ENCODE measurements around the gene NOTUM.

NOTUM gene

DNA sequence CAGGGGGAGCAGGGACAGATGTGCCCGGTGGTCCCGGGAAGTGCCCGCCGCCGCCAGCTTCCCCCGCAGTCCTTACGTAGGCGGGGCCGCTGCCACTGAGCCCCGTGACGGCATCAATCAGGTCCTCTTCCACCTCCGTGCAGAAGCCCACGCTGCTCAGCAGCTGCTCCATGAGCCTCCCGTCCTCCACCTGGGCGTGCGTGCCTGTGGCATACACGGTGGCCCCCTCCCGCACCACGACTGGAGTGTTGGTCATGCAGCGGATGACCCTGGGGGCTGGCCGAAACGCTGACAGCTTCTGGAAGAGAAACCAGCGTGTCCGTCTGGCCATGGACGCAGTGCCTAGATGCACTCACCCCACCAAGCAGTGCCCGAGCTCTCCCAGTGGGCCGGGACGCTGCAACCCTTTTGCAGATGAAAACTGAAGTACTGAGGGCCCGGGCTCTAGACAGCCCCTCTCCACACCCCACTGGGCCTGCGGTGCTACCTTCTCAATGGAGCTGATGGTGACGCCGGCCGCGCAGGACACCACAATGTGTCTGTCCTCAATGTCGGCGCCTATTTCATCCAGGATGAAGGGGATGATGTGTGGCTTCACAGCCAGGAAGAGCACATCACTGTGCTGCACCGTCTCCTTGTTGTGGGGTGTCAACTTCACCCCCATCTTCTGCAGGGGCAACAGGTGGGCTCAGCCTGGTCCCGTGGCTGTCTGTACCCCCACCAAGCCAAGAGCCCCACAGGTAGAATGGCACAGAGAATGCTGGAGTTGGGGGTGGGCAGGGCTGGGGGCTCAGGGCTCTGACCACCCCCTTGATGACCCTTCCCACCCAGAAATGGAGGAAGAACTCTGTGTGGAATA, 25.9 kb downstream of the NOTUM start:
- no peak for DNase-seq

DNA sequence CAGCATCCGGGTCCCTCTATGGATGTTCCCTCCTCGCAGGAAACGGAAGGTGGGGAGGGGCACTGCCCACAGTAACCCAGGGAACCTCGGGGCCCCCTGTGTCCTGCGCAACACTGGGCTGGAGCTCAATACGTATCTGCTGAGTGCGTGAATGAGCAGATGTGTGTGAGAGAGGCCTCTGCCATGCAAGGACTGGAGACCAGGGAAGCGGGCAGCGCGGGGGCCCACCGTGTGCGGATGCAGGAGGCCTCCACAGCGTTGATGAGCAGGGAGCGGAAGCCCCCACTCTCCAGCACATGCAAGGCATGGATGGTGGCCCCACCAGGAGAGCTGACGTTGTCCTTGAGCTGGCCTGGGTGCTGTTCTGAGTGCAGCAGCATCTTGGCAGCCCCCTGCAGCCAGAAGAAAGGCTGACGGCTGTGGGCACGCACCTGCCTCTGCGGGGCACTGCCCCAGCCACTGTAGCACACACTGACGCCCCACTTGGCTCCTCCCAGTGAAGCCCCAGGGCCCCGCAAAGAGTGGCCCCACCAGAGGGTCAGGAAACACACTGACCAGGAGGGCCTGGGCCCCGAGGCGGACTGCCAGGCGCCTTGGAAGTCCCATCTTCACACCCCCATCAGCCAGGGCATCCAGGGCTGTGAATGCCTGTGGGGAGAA, 26.8 kb downstream of the NOTUM start:
- DNase-seq, result no peak

DNA sequence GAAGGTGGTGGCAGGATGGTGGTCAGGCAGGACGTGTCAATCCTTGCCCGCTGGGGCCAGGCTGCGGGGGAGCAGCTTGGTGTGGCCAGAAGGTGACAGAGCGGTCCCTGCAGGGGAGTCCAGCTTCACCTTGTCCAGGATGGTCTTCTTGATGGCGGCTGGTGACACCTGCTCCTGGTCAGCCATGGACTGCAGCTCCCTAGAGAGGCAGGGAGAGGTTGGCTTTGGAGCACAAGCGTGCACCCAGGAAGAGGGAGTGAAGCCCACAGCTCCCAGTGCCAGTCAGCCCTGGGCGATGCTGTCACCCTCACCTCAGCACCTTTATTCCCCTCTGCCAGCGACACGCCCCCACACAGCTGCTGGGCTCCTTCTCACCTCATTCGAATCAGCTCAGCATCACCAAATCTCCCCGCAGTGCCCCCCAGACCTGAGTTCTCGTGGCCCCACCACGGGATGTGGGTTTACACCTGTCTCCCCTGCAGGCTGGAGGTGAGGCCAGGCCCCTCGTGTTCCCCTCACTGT, 27.7 kb downstream of the NOTUM start:
- DNase-seq, result no peak

DNA sequence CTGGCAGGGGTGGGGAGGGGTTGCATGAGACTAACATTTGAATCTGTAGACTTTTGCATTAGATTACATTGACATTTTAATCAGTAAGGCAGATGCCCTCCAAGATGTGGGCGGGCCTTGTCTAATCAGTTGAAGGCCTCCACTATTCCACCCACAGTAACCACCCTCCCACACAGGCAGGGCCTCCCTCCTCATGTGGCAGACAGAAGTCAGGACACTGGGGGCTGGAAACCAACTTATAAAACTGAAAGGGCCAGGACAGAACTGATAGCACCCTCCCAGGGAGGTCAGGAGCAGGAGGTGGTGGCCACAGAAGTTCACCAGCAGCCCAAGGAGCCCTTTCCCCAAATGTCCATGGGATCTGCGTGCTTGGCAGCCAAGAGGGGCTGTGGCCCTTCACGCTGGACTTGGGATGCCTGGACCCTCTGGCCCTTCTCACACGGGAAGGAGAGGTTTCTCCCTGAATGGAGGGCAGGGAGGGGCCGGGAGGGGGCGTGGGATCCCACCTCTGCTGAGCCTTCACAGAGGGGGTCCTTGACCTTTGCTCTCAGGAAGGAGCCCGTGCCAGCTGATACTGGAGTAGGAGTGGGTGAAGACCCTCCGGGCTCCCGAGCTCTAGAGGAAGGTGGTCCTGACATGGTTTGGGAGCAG, 28.5 kb downstream of the NOTUM start:
- DNase-seq, result no peak

DNA sequence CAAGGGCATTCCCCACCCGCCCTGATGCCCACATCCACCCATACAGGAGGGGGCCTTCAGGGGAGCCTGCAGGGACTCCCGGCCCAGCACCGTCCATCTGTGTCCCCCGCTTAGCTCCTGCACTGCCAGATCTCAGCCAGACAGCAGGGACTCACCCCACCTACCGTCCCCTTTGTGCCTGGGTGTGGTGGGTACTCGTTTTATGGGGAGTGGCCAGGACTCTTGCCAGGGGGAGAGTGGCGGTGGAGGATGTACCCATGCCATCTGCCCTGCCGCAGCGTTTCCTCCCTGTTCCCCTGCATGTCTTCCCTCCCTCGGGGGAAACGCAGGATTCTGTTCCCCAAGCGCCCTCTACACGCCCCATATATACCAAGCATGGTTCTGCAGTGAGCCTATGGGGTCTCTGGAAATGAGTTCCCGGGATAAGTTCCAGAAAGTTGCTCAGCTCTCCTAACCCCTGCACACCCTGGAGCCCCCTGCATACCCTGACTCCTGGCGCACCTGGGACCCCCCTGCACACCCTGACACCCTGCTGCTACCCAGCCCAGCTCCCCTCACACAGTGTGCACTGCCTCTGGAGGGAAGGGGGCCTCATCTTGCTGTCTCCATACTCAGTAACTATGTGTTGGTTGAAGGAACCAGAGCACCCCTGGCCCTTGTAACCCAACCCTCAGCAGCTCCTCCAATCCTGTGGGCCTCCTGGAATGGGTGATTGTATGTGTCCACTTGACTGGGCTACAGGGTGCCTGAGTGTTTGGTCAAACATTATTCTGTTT, 29.2 kb downstream of the NOTUM start:
- no peak for DNase-seq

DNA sequence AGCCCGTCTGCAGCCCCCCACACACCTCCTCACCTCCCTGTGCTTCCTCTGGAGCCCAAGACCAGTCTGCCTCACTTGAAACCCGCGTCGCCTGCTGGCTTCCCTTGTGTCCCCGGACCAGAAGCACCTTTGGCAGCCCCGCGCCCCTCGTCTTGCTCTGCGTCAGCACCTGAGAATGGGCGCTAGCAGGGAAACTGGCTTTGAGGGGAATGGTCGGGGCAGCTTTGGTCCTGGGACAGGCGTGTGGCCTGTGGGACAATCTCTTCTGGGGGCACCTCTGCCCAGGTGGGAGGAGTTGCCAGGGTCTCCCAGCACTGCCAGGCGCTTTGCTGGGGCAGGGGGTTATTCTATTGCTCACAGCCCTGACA, 29.8 kb downstream of the NOTUM start:
- no peak for DNase-seq

DNA sequence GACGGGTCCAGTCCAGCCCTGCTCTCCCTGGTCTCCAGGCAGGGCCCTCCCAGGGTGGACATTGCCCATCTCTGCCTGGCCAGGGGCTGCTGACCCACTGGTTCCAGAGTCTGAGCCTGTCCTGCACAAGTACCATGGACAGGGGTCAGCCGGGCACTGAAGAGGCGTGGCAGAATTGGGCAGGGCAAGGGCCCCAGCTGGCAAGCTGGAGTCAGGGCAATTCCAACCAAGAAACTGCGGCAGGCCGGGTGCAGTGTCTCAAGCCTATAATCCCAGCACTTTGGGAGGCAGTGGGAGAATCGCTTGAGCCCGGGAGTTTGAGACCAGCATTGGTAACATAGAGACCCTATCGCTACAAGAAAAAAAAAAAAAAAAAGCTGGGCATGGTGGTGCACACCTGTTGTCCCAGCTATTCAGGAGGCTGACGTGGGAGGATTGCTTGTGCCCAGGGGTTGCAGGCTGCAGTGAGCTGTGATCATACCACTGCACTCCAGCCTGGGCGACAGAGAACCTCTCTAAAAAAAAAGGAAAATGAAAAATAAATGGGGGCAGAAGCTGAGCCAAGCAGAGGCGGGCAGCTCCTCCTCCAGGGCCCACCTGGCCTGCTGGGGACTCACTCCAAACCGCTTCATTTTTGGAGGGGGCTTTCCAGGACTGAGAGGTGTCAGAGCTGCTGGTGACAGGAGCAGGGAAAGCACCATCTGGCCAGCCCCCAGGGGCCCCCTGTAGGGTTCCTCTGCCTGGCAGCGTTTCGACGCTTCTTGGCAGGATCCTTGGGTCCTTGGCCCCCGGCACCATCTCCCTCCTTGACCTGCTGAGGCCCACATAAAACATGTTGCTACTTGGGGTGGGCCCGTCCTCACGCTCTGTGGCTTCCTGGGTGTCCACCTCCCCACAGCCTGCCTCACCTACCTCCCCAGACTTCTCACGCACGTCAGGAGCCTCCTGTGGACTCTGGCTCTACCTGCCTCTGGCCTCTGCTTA, 30.6 kb downstream of the NOTUM start:
- no peak for DNase-seq

DNA sequence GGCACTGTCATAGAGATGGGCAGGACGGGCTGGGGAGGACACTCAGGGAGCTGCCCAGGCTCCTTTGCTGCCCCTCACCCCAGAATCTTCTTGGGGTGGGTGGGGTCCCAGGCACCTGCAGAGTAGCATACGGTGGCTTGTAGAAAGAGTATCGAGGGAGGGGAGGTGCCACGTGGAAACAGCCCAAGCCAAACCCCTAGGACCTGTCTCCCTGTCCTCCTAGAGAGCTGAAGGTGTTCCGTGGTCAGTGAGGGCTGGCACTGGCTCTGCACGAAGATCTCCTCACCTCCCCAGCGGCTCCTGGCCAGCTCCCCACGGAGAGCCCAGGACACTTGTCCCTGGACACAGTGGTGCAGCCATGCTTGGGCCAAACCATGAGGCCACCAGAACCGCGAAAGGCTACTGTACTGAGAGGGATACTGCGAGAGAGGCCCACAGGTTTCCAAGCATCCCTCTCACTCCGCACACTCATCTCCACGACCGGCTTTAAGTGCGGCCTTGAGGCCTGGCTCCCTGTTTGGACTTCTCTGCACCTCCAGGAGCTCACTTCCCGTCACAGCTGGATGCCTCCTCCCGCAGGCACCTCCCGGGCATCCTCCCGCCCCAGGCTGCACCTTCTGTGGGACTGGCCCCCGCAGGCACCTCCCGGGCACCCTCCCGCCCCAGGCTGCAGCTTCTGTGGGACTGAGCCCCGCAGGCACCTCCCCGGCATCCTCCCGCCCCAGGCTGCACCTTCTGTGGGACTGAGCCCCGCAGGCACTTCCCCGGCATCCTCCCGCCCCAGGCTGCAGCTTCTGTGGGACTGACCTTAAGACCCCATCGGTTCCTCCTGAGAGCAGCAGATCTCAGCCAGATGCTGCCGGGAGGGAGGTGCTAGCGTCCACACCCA, 31.5 kb downstream of the NOTUM start:
- DNase-seq, result no peak

DNA sequence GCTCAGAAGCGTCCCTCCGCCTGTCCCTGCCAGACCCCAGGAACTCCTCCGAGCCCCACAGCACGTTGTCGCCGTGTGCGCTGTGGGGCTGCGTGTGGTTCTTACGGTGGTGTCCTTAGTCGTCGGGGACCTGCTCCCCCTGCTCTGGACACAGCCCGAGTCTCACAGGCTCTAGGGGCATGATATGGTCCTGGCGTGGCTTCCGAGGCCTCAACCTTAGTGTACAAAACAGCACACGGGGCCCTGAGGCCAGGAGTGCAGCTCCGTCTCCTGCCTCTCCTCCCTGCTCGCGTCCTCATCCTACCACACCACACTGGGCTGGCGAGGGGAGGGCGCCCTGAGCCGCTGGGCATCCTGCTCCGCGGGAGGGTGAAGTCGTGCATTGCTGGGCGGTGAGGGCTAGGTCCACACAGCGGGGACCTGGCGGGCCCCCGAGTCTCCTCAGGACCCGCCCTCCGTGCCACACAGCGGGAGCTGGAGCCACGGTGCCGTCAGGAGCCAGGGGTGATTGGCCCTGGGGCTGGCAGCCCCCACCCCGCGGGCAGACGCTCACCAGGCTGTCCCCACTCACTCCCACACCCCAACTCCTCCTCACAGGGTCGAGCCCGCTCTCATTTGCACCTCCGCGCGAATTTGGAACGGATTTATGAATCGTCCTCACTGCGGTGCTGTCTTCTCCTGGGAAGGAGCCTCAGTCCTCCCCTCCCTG, 32.3 kb downstream of the NOTUM start:
- DNase-seq, result peak; percentile 49

DNA sequence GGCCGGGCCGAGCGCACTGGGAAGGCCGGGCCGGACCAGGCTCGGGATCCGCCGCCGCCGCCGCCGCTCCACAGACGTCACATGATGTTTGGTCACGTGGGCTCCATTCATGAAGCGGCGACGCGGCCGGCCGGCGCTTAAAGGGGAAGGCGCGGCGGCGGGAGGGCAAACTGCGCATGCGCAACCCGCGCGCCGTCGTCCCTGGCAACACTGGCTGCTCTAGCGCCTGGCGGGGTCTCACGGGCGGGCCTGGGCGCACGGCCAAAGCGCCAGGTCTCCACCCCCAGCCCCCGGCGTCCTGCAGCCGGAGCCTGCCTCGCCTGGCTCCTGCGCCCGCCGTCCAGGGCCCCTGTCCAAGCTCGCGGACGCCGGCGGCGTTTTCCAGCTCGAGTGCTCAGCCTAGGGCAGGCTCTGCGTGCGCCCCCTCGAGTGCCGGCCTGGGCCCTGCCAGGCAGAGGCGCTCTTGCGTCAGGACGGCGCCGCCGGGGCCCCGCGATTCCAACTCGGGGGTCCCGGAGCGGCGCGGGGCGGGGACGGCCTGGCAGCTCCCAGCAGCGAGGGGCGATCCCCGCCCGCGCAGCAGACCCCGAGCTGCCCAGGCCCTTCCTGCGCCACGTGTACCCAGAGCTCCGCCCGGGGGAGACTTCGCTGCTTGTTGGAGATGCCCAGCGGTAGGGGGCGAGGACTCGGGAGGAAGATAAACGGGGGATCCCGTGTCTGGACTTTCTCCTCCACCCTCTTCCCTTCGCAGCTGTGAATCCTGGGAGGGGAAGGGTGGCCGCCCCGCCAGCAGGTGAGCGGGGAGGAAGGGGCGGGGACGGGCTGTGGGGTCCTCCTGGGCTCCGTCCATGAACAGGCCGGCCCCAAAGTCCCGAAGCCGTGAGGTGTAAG, 33.1 kb downstream of the NOTUM start, which contains the start of gene MAFG:
Gene MAFG, minus strand, starts transcription at position 83 of the 891 bp plus-strand sequence. CDS start 4,550 bp downstream, outside the sequence.
- DNase-seq, result peak; percentile 99

DNA sequence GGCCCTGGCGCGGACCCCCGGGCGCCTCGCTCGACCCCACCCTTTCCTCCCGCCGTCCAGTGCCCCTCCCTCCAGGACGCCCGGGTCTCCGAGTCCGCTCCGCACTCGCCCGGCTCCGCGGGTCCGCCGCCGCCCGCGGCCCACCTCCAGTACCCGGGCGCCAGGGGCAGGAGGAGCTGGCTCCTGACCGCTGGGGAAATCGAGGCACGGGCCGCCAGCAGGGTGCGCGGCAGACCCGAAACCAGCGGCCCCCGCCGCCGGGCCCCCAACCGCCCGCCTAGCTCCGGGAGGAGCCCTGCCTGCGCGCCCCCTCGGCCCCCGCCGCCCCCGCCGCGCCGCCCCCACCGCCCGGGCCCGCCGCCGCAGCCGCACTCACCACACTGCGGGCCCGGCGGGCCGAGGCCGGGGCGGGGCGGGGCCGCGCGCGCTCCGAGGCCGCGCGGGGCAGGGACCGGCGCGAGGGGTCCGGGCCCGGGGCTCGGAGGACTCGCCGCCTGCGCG, 33.8 kb downstream of the NOTUM start:
- no peak for DNase-seq

DNA sequence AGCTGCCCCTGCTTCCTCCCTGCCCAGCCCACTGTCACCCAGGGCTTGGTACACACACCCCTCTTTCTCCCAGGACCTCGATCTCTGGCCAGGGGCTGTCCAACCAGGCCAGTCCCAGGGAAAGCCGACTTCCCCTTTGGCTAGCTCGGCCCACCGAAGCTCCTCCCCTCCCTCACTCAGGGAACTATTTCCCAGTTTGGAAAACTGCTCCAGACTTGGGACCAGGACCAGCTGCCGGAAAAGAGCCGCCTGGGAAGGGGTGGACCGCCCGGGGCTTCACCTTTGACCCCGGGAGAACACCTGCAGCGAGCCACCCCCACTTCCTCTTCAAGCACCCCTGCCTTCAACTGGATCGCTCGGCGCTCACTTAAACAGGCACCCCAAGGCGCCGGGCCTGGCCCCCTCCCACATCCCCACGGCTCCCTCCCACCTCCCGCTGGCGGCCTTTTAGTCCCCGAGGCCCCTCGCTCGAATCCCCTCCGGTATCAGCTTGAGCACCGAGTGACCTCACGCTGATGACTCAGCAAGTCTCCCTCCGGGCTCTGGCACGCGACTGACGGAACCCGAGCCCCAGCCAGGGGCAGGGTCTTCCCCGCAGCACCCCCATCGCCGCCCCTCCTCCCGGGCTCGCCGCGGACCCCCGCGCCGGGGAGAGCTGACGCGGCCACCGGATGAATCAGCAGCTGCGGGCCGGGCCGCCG, 34.4 kb downstream of the NOTUM start:
- peak; percentile 76 for DNase-seq

DNA sequence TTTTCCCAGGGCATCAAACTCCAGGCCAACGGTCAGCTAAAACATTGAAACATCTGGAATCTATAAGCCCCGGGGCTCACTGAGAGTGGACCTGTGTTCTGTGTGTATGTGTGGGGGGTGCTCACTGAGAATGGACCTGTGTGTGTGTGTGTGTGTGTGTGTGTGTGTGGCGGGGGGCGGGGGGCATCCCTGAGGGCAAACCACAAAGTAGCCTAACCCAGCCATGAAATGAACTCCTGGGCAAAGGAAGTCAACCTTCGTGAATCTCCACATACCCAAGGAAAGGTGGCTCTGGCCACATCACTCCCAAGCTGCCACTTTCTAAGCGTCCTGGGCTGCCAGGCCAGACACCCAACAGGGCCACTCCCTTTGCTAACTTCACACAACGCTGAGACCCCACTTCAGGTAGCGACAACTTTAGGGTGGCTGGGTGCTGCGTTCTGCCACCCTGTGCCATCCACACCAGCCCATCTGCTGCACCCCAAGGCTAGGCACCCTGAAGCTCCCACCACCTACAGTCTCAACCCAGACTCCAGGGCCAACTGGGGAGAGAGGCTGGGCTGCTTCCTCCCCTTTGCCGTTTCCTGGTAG, 35.0 kb downstream of the NOTUM start:
- DNase-seq, result no peak

DNA sequence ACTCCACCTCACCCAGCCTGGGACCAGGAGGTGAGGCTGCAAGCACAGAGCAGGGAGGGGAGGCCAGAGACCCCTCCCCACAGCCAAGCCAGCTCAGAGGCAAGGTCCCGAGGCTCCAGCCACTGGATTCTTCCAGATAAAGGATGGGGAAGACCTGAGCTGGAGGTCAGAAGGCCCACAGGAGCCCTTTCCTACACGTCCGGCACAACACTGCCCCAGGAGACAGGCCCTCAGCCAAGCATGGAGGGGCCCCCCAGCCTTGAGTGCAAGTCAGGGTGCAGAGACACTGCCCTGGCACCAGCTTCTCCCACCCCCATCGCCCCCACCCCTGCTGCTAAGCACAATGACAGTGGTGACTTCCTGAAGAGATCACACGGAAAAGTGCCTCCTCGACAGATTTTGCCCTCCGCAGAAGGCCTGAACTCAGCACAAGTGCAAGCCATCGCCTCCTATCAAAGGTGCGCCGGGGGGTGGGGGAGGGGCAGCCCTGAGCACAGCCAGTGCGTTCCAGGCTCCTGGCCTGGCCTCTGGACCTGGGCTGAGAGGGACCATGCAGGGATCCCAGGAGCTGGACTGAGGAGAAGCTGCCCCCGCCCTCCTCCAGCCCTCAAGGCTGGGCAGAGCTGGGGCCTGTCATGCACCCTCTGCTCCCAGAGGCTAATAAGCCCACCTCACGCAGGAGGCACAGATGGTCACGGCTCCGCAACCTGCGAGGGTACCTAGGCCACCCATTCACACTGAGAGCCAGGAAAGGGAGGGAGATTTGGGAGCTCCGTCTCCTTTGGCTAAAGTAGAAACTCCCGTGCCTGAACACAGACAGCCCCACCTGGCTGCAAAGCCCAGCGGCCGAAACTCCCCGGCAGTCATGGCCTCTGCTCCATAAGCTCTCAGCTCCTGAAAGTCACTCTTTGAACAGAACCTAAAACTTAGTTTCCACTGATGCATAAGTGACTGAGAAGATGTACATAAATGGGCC, 36.1 kb downstream of the NOTUM start:
- DNase-seq, result no peak

DNA sequence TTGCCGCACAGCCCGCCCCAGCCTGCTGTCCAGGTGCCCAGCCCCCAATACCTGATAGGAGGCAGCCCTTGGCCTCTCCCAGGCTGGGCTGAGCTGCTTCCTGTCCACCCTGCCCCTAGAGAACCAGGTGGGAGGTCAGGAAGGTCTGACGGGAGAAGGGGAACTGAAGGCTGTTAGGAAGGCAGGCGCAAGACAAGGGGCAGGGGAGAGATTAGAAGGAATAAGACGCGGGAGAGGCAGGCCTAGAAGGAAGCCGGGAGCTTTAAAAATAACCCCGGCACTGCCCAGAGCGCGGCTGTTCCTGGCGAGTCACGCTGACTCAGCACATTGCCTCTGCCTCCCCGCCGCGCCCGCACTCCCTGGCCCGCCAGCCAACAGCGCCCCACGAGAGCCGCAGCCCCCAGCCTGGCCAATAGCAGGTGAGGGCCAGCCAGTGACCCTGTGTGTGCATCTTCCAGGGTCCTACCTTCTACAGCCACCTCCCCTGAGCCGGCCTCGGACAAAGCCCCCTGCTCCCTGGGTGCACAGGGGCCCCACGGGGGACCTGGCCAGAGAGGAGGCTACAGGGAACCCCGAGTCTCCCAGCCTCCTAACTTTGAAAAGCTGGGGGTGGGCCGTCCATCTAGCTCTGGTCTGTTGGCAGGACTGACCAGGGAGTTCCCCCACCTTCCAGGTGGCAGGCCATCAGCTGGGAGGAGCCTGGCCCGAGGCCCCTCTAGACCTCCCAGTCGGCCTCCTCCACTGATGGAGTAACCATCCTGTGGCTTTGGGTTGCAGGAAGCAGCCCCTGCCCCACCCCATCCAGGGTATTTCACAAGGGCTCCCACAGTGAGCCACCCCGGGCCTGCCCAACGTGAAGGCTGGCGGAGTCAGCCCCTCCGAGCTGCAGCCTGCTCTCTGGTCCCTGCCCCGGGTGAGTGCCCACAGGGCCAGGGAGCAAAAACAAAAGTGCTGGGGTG, 37.4 kb downstream of the NOTUM start:
- peak; percentile 58 for DNase-seq
